Hepatocyte (in vitro differentiated cells): ENCODE data around the gene ERICH4. TPM values are rescaled to one million over a fixed set of nuclear protein-coding genes. Genes with fewer than 3 reads are reported as not detected.

Source experiments
- DNase-seq: peaks from one replicate; pipeline ENCODE4 v3.0.0-alpha.2; 2016; ENCODE audit warnings: low spot score
- H2AFZ ChIP-seq: fragments of 200-600 bp; sonication (generic); 2 replicates; pipeline ENCODE4 v1.6.0; 2016; ENCODE audit warnings: antibody characterized with exemption, mild to moderate bottlenecking
- H3K27ac ChIP-seq: fragments of 200-600 bp; sonication (generic); 2 replicates; pipeline ENCODE4 v1.5.1; 2016; ENCODE audit warnings: mild to moderate bottlenecking
- H3K27me3 ChIP-seq: fragments of 200-600 bp; sonication (generic); 2 replicates; pipeline ENCODE4 v1.6.1; 2016
- H3K36me3 ChIP-seq: fragments of 200-600 bp; sonication (generic); replicated peaks from 2 replicates; pipeline ENCODE4 v1.5.1; 2016; ENCODE audit warnings: low read depth; ENCODE audit not compliant: insufficient read depth
- H3K4me1 ChIP-seq: fragments of 200-600 bp; sonication (generic); 2 replicates; pipeline ENCODE4 v1.5.1; 2016; ENCODE audit warnings: mild to moderate bottlenecking, moderate library complexity; ENCODE audit not compliant: insufficient read depth
- H3K4me2 ChIP-seq: fragments of 200-600 bp; sonication (generic); 2 replicates; pipeline ENCODE4 v1.6.0; 2016
- H3K4me3 ChIP-seq: fragments of 200-600 bp; sonication (generic); 2 replicates; pipeline ENCODE4 v1.5.1; 2016; ENCODE audit warnings: mild to moderate bottlenecking
- H3K79me2 ChIP-seq: fragments of 200-600 bp; sonication (generic); 2 replicates; pipeline ENCODE4 v1.6.0; 2017; ENCODE audit warnings: mild to moderate bottlenecking
- H3K9me2 ChIP-seq: fragments of 200-600 bp; sonication (generic); replicated peaks from 2 replicates; pipeline ENCODE4 v1.6.0; 2017; ENCODE audit warnings: mild to moderate bottlenecking; ENCODE audit not compliant: insufficient read depth
- H3K9me3 ChIP-seq: fragments of 200-600 bp; sonication (generic); 2 replicates; pipeline ENCODE4 v1.5.1; 2016; ENCODE audit warnings: low read depth, mild to moderate bottlenecking
- H4K20me1 ChIP-seq: fragments of 200-600 bp; sonication (generic); 2 replicates; pipeline ENCODE4 v1.6.0; 2016; ENCODE audit warnings: mild to moderate bottlenecking; ENCODE audit not compliant: insufficient read depth, poor library complexity, severe bottlenecking
- EZH2 ChIP-seq: fragments of 200-600 bp; sonication (generic); IDR thresholded peaks from 2 replicates; pipeline ENCODE4 v1.6.1; 2016; ENCODE audit warnings: antibody characterized with exemption, mild to moderate bottlenecking, borderline replicate concordance
- EZH2phosphoT487 ChIP-seq: fragments of 200-600 bp; sonication (generic); IDR thresholded peaks from one replicate; pipeline ENCODE4 v1.6.1; 2018; ENCODE audit warnings: antibody characterized with exemption, mild to moderate bottlenecking, low read depth, moderate library complexity; ENCODE audit not compliant: unreplicated experiment, severe bottlenecking
- WGBS: methylation state at CpG from one replicate; pipeline ENCODE4 v1.1.6; 2016; ENCODE audit warnings: low lambda C conversion rate; ENCODE audit errors: missing lambda C conversion rate; 5-methylcytosine and 5-hydroxymethylcytosine counted together
- polyA plus RNA-seq: library from polyadenylated mRNA; unstranded; fragments of >200 nt; fragmentation: Nextera tagmentation; extraction: Ambion mirVana; gene quantifications from 2 replicates; pipeline ENCODE4 v1.2.1, GENCODE V29; 2016
- total RNA-seq: library from RNA; depleted of rRNA; stranded (reverse); fragments of >200 nt; gene quantifications from 2 replicates; pipeline ENCODE4 v1.2.3, GENCODE V29; 2014
- TF ChIP-seq, protein P1 (sequence below): fragments of 200-600 bp; sonication (generic); IDR thresholded peaks from 2 replicates; pipeline ENCODE4 v1.5.1; 2016; ENCODE audit warnings: antibody characterized with exemption, mild to moderate bottlenecking; ENCODE audit not compliant: poor library complexity

ERICH4 gene
- total and polyA plus RNA-seq, 2 experiments from 2014 or later: 2.3 to 4.3 TPM

DNA sequence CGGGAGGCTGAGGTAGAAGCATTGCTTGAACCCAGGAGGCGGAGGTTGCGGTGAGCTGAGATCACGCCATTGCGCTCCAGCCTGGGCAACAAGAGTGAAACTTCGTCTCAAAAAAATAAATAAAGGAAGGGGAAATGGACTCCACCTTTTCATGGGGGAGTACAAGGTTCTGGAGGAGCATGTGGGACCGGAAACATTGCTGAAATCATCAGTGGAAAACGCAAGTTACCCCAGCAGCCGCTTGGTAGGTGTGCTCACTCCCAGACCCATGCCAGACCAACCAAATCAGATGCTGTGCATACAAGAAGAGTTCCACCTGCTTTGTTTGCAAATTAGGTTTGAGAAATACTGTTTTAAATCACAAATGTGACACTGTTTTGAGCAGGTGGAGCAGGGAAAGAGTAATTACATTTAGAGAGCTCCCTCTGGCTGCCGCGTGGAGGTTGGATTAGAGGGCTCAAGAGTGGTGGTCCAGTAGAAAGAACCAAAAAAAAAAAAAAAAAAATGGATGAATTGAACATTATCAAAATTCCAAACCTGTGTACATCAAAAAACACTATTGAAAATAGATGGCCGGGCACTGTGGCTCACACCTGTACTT lies 4.9 kb downstream of the ERICH4 start:
- 72% methylated on average over 12 of the region's 12 CpGs for WGBS
- Histone ChIP-seq H2AFZ (no peak overlapping the region), H4K20me1 (no peaks in the 10 kb centered on the region), H3K9me3 (no peaks in the 10 kb centered on the region), H3K4me2 (no peak overlapping the region), H3K4me1 (no peaks in the 10 kb centered on the region), H3K27ac (no peak overlapping the region), H3K79me2 (no peaks in the 10 kb centered on the region), H3K27me3 (peaks cover 8% of the 10 kb centered on the region), H3K9me2 (no peaks in the 10 kb centered on the region), H3K4me3 (no peak overlapping the region), H3K36me3 (no peaks in the 10 kb centered on the region)
- TF ChIP-seq, protein P1, sequence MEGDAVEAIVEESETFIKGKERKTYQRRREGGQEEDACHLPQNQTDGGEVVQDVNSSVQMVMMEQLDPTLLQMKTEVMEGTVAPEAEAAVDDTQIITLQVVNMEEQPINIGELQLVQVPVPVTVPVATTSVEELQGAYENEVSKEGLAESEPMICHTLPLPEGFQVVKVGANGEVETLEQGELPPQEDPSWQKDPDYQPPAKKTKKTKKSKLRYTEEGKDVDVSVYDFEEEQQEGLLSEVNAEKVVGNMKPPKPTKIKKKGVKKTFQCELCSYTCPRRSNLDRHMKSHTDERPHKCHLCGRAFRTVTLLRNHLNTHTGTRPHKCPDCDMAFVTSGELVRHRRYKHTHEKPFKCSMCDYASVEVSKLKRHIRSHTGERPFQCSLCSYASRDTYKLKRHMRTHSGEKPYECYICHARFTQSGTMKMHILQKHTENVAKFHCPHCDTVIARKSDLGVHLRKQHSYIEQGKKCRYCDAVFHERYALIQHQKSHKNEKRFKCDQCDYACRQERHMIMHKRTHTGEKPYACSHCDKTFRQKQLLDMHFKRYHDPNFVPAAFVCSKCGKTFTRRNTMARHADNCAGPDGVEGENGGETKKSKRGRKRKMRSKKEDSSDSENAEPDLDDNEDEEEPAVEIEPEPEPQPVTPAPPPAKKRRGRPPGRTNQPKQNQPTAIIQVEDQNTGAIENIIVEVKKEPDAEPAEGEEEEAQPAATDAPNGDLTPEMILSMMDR: peak; percentile 9
- TF ChIP-seq EZH2: no peak
- DNase-seq: no peak

DNA sequence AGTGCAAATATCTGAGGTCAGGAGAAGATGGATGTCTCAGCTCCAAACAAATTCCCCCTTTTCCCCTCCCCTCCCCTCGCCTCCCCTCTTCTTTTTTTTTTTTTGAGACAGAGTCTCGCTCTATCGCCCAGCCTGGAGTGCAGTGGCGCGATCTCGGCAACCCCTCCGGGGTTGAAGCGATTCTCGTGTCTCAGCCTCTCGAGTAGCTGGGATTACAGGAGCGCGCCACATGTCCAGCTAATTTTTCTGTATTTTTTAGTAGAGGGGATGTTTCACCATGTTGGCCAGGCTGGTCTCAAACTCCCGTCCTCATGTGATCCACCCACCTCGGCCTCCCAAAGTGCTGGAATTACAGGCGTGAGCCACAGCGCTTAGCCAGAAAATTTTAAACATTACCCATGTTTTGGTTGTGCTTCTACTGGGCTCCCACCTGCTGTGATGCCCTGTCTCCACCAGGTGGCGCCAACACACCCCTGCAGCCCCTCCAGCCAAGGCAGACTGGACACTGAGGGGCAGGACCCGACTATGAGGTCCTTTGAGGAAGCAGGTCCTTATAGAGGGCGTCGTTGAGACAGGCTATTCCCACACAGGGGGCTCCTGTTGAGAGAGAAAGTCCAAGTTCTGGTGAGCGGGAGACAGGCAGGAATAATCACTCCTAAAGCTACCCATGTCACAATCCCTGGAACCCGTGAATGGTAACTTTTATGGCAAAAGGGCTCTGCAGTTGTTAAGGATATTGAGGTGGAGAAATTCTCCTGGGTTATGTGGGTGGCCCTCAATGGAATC lies 6.3 kb downstream of the ERICH4 start:
- H3K27me3 ChIP-seq: peaks cover 8% of the 10 kb centered on the region
- H3K9me3 ChIP-seq: no peaks in the 10 kb centered on the region
- H3K9me2 ChIP-seq: no peaks in the 10 kb centered on the region
- no peak for TF ChIP-seq EZH2phosphoT487
- TF ChIP-seq, protein P1: peak; percentile 98
- H3K27ac ChIP-seq: no peak overlapping the region
- H3K4me2 ChIP-seq: peak overlapping the region; percentile 73
- H2AFZ ChIP-seq: peak overlapping the region; percentile 60
- H3K4me3 ChIP-seq: no peak overlapping the region
- H4K20me1 ChIP-seq: no peaks in the 10 kb centered on the region
- 21% methylated on average over 22 of the region's 22 CpGs for WGBS
- H3K36me3 ChIP-seq: no peaks in the 10 kb centered on the region
- H3K4me1 ChIP-seq: no peaks in the 10 kb centered on the region
- H3K79me2 ChIP-seq: no peaks in the 10 kb centered on the region
- DNase-seq: peak; percentile 73

DNA sequence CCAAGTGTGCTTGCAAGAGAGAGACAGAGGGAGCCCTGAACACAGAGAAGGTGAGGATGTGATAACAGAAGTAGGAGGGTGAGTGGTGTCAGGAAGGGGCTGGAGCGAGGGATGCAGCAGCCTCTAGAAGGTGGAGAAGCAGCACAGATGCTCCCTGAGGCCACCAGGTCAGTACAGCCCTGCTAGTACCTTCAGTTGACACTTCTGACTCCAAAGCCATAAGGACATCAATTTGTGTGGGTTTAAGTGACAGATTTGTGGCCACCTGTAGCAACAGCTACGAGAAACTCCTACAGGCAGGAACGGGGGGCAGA lies 6.9 kb downstream of the ERICH4 start:
- no peaks in the 10 kb centered on the region for H3K4me1 ChIP-seq
- no peaks in the 10 kb centered on the region for H3K9me2 ChIP-seq
- no peak overlapping the region for H2AFZ ChIP-seq
- no peak overlapping the region for H3K4me2 ChIP-seq
- no peak for TF ChIP-seq EZH2phosphoT487
- TF ChIP-seq, protein P1: no peak
- no peak for TF ChIP-seq EZH2
- H3K79me2 ChIP-seq: no peaks in the 10 kb centered on the region
- H3K36me3 ChIP-seq: no peaks in the 10 kb centered on the region
- H3K9me3 ChIP-seq: no peaks in the 10 kb centered on the region
- peaks cover 8% of the 10 kb centered on the region for H3K27me3 ChIP-seq
- no peak overlapping the region for H3K4me3 ChIP-seq
- WGBS: 88% methylated on average over 3 of the region's 3 CpGs
- no peaks in the 10 kb centered on the region for H4K20me1 ChIP-seq
- H3K27ac ChIP-seq: no peak overlapping the region
- DNase-seq: no peak
